Measurements from ENCODE around the gene GGA3. TPM values are rescaled to one million over a fixed set of nuclear protein-coding genes. Genes with fewer than 3 reads are reported as not detected.

Gene GGA3
- total RNA-seq, 6 donors from 2014 or later = 32.3 to 139 (median 55.4) TPM

GRCh38 chr17:75252039-75252816 lies 9.2 kb downstream of the GGA3 start:
- ATAC-seq (ENCODE audit: low FRiP score in 2 of 2) = no peak
- Histone ChIP-seq H3K27me3 (no peaks in the 10 kb centered on the region), H3K27ac (no peak overlapping the region), H3K4me1 (peaks cover 7 to 37% (median 10%) of the 10 kb centered on the region in 4 donors), H3K9me3 (no peaks in the 10 kb centered on the region), H3K36me3 (peaks cover 0 to 9% (median 0%) of the 10 kb centered on the region in 4 donors), H3K4me3 (no peak overlapping the region)
- TF ChIP-seq EP300 (IDR thresholded peaks at IDR 0.05) = no peak
- no peak for TF ChIP-seq POLR2AphosphoS5 (IDR thresholded peaks at IDR 0.05)
- TF ChIP-seq POLR2A (IDR thresholded peaks at IDR 0.05) = no peak
- no peak for DNase-seq
- WGBS, 2 donors = 88 to 93% methylated on average over 8 of the region's 8 CpGs

DNA sequence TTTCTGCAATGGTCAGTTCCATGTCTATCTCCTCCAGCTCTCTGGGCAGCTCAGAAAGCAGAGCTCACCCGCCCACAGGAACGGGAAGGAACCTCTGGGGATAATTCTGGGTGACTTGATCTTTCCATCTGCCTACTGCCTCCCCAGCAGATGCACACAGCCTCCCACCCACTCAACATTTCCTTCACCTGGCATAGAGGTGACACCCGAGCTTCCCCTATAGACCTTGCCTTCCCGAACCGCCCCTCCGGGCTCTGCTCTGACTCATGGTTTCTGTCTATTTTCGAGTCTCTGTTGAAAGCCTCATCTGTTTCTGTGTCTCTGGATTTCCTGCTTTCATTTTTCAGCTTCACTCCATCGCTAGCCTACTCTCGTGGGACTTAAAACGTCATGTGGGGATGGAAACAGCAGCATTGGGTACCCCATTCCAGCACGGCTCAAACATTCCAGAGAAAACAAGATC lies 11.4 kb downstream of the GGA3 start:
- Histone ChIP-seq H3K36me3 (peaks cover 6 to 25% (median 17%) of the 10 kb centered on the region in 4 donors), H3K9me3 (no peaks in the 10 kb centered on the region), H3K27ac (peak overlapping the region in 2 of 4 donors; percentile 1 to 22), H3K27me3 (no peaks in the 10 kb centered on the region), H3K4me1 (peaks cover 4 to 34% (median 10%) of the 10 kb centered on the region in 4 donors), H3K4me3 (peak overlapping the region in 1 of 4 donors; percentile 3)
- 53 to 62% methylated on average over 11 of the region's 11 CpGs for WGBS, 2 donors
- DNase-seq = no peak
- ATAC-seq (ENCODE audit: low FRiP score in 2 of 2) = peak; percentile 53 to 75
- TF ChIP-seq POLR2AphosphoS5 (IDR thresholded peaks at IDR 0.05) = no peak
- TF ChIP-seq EP300 (IDR thresholded peaks at IDR 0.05) = no peak
- no peak for TF ChIP-seq POLR2A (IDR thresholded peaks at IDR 0.05)
- TF ChIP-seq, protein P1, sequence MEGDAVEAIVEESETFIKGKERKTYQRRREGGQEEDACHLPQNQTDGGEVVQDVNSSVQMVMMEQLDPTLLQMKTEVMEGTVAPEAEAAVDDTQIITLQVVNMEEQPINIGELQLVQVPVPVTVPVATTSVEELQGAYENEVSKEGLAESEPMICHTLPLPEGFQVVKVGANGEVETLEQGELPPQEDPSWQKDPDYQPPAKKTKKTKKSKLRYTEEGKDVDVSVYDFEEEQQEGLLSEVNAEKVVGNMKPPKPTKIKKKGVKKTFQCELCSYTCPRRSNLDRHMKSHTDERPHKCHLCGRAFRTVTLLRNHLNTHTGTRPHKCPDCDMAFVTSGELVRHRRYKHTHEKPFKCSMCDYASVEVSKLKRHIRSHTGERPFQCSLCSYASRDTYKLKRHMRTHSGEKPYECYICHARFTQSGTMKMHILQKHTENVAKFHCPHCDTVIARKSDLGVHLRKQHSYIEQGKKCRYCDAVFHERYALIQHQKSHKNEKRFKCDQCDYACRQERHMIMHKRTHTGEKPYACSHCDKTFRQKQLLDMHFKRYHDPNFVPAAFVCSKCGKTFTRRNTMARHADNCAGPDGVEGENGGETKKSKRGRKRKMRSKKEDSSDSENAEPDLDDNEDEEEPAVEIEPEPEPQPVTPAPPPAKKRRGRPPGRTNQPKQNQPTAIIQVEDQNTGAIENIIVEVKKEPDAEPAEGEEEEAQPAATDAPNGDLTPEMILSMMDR (IDR thresholded peaks at IDR 0.05) = no peak

DNA sequence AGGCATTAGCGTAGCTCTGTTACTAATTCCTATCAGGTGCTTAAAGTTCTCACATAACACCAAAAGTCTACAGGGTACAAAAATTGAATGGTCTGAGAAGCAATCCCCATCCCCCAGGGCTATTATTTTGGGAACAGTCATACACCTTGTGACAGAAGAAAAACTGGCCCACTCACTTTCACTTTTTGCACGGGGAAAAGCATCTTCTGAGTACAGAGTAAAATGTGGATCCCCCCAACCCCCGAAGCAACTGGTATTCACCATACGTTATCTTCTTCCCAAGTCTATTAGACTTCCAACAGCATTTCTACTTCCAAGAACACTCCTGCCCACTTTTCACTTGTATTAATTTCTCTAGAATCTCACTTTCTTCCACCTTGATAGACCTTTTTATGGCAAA lies 11.8 kb downstream of the GGA3 start:
- Histone ChIP-seq H3K36me3 (peaks cover 6 to 30% (median 21%) of the 10 kb centered on the region in 4 donors), H3K27ac (peak overlapping the region in 2 of 4 donors; percentile 1 to 22), H3K4me3 (no peak overlapping the region), H3K4me1 (peaks cover 4 to 35% (median 10%) of the 10 kb centered on the region in 4 donors), H3K9me3 (no peaks in the 10 kb centered on the region), H3K27me3 (no peaks in the 10 kb centered on the region)
- ATAC-seq (ENCODE audit: low FRiP score in 2 of 2) = no peak
- 75 to 79% methylated on average over 4 of the region's 4 CpGs for WGBS, 2 donors
- DNase-seq = no peak
- TF ChIP-seq POLR2AphosphoS5 (IDR thresholded peaks at IDR 0.05) = no peak
- no peak for TF ChIP-seq POLR2A (IDR thresholded peaks at IDR 0.05)

DNA sequence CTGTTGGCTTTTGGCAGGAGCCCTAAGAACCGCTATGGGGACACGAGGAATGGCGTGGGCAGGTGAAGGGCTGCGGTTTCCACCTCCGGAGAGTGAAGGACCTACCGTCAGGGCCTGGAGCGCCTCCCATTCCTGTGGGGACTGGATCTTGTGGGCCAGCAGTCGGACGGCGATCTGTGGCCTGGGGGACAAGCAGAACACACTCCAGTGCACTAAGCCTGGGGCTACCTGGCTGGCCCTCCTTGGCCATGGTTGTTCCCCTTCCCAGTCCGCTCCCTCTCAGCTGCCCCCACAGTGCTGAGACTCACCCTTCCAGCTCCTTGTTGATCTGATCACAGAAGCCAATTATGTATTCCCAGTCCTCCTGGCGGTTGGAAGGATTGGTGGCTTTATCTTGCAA lies 15.0 kb downstream of the GGA3 start:
- Histone ChIP-seq H3K9me3 (no peaks in the 10 kb centered on the region), H3K4me1 (peaks cover 4 to 29% (median 10%) of the 10 kb centered on the region in 4 donors), H3K36me3 (peaks cover 18 to 61% (median 52%) of the 10 kb centered on the region in 4 donors), H3K4me3 (no peak overlapping the region), H3K27ac (no peak overlapping the region), H3K27me3 (no peaks in the 10 kb centered on the region)
- TF ChIP-seq, protein P1 (IDR thresholded peaks at IDR 0.05) = no peak
- no peak for TF ChIP-seq EP300 (IDR thresholded peaks at IDR 0.05)
- TF ChIP-seq POLR2A (IDR thresholded peaks at IDR 0.05) = no peak
- TF ChIP-seq POLR2AphosphoS5 (IDR thresholded peaks at IDR 0.05) = no peak
- ATAC-seq (ENCODE audit: low FRiP score in 2 of 2) (no peak), DNase-seq (no peak)
- 95 to 96% methylated on average over 7 to 12 of the region's 12 CpGs for WGBS, 2 donors

GRCh38 chr17:75245011-75245410 lies 16.4 kb downstream of the GGA3 start:
- no peak for DNase-seq
- no peaks in the 10 kb centered on the region for H3K9me3 ChIP-seq
- whole genome bisulfite sequencing, 2 donors = 85 to 94% methylated on average over 6 of the region's 6 CpGs
- H3K36me3 ChIP-seq = peaks cover 31 to 75% (median 66%) of the 10 kb centered on the region in 4 donors
- no peak overlapping the region for H3K4me3 ChIP-seq
- TF ChIP-seq POLR2AphosphoS5 (IDR thresholded peaks at IDR 0.05) = no peak
- TF ChIP-seq POLR2A (IDR thresholded peaks at IDR 0.05) = no peak
- no peak overlapping the region for H3K27ac ChIP-seq
- H3K27me3 ChIP-seq = no peaks in the 10 kb centered on the region
- H3K4me1 ChIP-seq = peaks cover 2 to 21% (median 4%) of the 10 kb centered on the region in 4 donors
- no peak for ATAC-seq (ENCODE audit: low FRiP score in 2 of 2)

DNA sequence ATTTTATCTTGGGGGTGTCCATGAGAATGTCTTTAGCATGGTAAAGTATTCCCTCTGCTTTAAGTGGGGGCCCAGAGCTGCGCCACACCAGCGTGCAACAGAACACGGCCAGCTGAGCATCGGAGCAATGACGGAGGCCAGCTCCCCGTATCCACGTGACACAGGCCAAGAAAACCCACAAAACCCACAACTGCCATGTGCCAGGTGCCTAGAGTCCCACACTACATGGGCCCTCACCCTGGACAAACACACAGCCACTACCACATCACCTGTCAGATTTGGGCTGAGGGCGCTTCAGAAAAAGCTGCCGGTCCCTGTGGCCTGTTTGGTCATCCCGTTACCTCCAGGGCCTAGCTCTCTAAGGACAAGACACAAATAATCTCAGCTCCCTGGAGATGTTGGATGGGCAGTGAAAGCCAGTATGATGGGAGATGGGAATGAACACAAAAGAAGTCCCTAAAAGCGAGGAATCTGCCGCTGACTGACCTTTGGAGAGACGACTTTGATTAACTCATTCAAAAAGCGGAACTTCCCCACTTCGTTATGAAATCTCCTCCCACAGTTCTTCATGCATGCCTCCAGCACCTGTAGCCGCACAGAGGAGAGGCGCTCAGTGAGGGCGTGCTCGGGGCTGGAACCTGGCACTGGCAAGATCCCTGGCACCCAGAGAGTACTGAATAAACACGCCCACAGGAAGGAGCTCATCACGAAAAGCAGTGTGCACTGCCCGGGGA lies 17.1 kb downstream of the GGA3 start:
- DNase-seq (peak in 1 of 2 donors; percentile 72), ATAC-seq (ENCODE audit: low FRiP score in 2 of 2) (no peak)
- Histone ChIP-seq H3K4me3 (no peak overlapping the region), H3K27me3 (no peaks in the 10 kb centered on the region), H3K27ac (no peak overlapping the region), H3K4me1 (peaks cover 0 to 16% (median 0%) of the 10 kb centered on the region in 4 donors), H3K36me3 (peaks cover 38 to 83% (median 73%) of the 10 kb centered on the region in 4 donors), H3K9me3 (no peaks in the 10 kb centered on the region)
- 69 to 81% methylated on average over 21 to 22 of the region's 22 CpGs for WGBS, 2 donors
- TF ChIP-seq, protein P1 (IDR thresholded peaks at IDR 0.05) = no peak
- no peak for TF ChIP-seq POLR2A (IDR thresholded peaks at IDR 0.05)
- TF ChIP-seq POLR2AphosphoS5 (IDR thresholded peaks at IDR 0.05) = no peak
- TF ChIP-seq EP300 (IDR thresholded peaks at IDR 0.05) = no peak
